Activated naive CD8-positive, alpha-beta T cell treated with anti-CD3 and anti-CD28 coated beads, Interleukin-2, amount 10 ng/mL, durations not matched to agents 7 days and 5 days (primary cell): Measurements from ENCODE around the gene ATP6V1E1. TPM values are rescaled to one million over a fixed set of nuclear protein-coding genes. Genes with fewer than 3 reads are reported as not detected.
A peak's percentile ranks its signal among the peaks of the same experiment; 100 is the strongest.
"Not testable (repeated sequence)": the region's sequence is repeated elsewhere in the genome, so short reads cannot be mapped to it uniquely, and the experiment has no call there.

Source experiments
- ATAC-seq: fragments of 150-1000 bp; cut with Tn5 transposase; one replicate; pipeline ENCODE4 v1.10.0; 2021; ENCODE audit warnings: low read depth, moderate library complexity
- POLR2A ChIA-PET: fragments of 350-600 bp; sonication (Branson Sonifier 250); formaldehyde crosslinking; loops from one replicate; lab custom pipeline; 2021; ENCODE audit warnings: antibody characterized with exemption; lab: Charles Lee
- DNase-seq: peaks from one replicate; pipeline ENCODE4 v3.0.0; 2021
- H3K27ac Mint-ChIP-seq: one replicate; pipeline ENCODE4 v1.8.0; 2022; ENCODE audit warnings: mild to moderate bottlenecking, mixed read lengths
- H3K27me3 Mint-ChIP-seq: one replicate; pipeline ENCODE4 v1.8.0; 2022; ENCODE audit warnings: mild to moderate bottlenecking, moderate library complexity, mixed read lengths
- H3K36me3 Mint-ChIP-seq: one replicate; pipeline ENCODE4 v1.8.0; 2021; ENCODE audit warnings: mild to moderate bottlenecking, mixed read lengths
- H3K4me1 Mint-ChIP-seq: one replicate; pipeline ENCODE4 v1.8.0; 2021; ENCODE audit warnings: mixed read lengths
- H3K4me3 Mint-ChIP-seq: one replicate; pipeline ENCODE4 v1.8.0; 2022; ENCODE audit warnings: mild to moderate bottlenecking, moderate library complexity, mixed read lengths
- H3K9me3 Mint-ChIP-seq: one replicate; pipeline ENCODE4 v1.8.0; 2021; ENCODE audit warnings: mixed read lengths
- total RNA-seq, 2 experiments: library from RNA; stranded (reverse); gene quantifications; one replicate each; pipeline ENCODE4 v1.2.3, GENCODE V29; 2021

Gene ATP6V1E1
- 10 to 100 TPM; 84.9 to 88.2 TPM for total RNA-seq

DNA sequence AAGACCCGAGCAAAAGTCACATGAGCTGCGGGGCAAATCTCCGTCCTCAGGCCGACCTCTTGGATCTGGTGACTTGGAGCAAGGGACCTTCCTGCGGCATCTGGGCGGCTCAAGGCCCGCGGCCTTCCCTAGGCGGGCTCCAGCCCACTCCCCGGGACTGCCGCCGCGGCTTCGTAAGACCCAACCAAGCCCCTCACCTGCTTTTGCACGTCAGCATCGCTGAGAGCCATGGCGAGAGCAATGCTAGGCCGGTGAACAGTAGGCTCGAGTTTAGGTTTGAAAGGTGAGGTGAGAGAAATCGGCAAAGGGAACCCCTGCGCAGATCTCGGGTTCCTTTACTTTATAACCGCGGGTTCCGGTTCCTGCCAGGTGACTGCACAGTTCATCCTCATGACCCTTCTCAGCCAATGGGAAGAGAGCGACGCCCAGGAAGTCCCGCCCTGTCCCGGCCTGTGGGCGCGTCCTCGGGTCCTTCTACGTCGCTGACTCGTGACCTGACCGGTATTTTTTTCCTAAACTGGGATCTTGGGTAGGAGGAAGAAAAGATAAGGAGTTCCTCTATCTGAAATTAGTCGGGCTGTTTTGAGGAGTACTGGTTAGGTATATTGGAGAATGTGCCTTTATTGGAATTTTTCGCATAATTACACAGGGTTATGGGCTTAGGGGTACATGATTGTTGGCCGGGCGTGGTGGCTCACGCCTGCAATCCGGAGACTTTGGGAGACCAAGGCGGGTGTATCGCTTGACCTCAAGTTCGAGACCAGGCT is at the start of gene ATP6V1E1:
Gene ATP6V1E1 (minus strand): TSS at position 344 of the 767 bp plus-strand sequence. CDS start 114 bp downstream, at position 230.
- ATAC-seq (peak; percentile 99), DNase-seq (peak; percentile 92)
- Mint-ChIP-seq H3K27me3 (no peaks in the 10 kb centered on the region), H3K4me3 (peak within 1 kb of the TSS; percentile 98), H3K27ac (peak within 1 kb of the TSS; percentile 90), H3K4me1 (peaks cover 18% of the 10 kb centered on the region), H3K9me3 (no peaks in the 10 kb centered on the region), H3K36me3 (peaks cover 7% of the 10 kb centered on the region)
- POLR2A ChIA-PET: no interaction called here

DNA sequence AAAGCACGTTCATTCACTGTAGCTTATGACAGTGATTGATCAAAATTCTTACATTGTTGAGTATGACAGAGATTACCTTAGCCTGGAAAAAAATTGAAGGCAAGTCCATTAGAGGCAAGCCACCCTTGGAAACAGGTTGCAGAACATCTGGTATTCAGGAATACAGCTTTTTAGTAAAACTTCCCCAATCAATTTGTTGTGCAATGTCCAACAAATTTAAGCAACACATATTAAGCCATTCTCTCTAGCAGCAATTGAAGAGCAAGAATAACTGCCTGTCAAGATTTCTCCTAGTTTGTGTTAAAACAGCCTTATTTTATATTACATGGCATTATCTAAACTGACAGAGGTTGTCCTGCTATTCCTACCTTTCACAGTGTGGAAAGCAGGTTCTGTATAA is 47.0 kb upstream of the ATP6V1E1 start:
- no peak overlapping the region for H3K4me3 Mint-ChIP-seq
- H3K27me3 Mint-ChIP-seq: no peaks in the 10 kb centered on the region
- no peak overlapping the region for H3K27ac Mint-ChIP-seq
- H3K4me1 Mint-ChIP-seq: peaks cover 6% of the 10 kb centered on the region
- no peak for DNase-seq
- H3K36me3 Mint-ChIP-seq: peaks cover 7% of the 10 kb centered on the region
- POLR2A ChIA-PET: no interaction called here
- no peaks in the 10 kb centered on the region for H3K9me3 Mint-ChIP-seq
- no peak for ATAC-seq

DNA sequence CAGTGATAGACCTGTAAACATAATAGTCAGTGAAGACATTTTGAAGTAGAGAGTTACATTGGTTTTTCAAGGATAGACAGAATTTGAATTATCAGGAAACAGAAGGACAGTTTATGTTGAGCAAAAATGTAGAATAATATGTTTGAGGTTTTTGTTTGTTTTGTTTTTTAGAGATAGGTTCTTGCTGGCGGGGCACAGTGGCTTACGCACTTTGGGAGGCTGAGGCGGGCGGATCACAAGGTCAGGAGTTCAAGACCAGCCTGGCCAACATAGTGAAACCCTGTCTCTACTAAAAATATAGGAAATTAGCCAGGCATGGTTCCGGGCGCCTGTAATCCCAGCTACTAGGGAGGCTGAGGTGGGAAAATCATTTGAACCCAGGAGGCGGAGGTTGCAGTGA is 45.6 kb upstream of the ATP6V1E1 start:
- peaks cover 5% of the 10 kb centered on the region for H3K4me1 Mint-ChIP-seq

DNA sequence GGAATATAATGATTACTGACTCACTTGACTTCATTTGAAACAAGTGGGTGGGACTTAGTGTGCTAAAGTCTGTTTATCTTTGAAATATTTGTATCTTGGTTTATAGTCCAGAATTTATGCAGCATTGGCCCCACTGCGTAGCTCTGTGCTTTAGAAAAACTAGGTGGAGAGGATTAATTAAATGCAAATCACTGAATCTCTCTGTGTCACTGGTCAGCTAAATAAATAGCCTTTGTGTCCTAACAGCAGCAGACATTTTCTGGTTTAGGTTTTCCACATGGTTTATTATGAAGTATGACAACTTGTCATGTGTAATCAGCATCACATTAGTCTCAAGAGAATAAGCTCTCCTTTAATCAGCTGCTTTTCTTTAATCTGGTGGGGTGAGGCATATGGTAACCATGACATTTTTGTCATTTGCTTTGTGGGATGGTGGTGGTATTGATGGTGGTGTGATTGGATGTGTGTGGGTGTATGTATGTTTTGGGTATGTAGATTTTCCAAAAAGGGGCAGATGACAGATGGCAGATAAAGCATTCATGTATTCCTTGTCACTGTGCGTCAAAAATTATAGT is 44.0 kb upstream of the ATP6V1E1 start:
- Mint-ChIP-seq H3K9me3 (no peaks in the 10 kb centered on the region), H3K4me1 (peaks cover 5% of the 10 kb centered on the region), H3K36me3 (peaks cover 15% of the 10 kb centered on the region), H3K4me3 (no peak overlapping the region), H3K27me3 (no peaks in the 10 kb centered on the region), H3K27ac (no peak overlapping the region)
- no peak for ATAC-seq
- no peak for DNase-seq
- POLR2A ChIA-PET: no interaction called here

More for the DNA sequence above, 45.6 kb upstream of the ATP6V1E1 start:
- no peaks in the 10 kb centered on the region for H3K27me3 Mint-ChIP-seq
- H3K4me3 Mint-ChIP-seq: no peak overlapping the region
- ATAC-seq (no peak), DNase-seq (no peak)
- POLR2A ChIA-PET: no interaction called here
- no peaks in the 10 kb centered on the region for H3K9me3 Mint-ChIP-seq
- peaks cover 12% of the 10 kb centered on the region for H3K36me3 Mint-ChIP-seq
- no peak overlapping the region for H3K27ac Mint-ChIP-seq

DNA sequence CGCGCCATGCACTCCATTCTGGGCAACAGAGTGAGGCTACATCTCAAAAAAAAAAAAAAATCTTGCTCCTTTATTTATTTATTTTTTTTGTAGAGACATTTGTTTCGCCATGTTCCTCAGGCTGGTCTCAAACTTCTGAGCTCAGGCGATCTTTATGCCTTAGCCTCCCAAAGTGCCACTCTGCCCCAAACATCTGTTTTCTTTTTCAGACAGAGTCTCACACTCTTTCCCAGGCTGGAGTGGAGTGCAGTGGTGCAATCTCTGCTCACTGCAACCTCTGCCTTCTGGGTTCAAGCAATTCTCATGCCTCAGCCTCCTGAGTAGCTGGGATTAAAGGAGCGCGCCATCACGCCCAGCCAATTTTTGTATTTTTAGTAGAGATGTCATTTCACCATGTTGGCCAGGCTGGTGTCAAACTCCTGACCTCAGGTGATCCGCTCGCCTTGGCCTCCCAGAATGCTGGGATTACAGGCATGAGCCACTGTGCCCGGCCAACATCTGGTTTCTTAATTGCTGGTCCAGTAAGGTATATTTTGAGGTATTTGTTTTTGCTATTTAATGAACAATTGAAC is 43.1 kb upstream of the ATP6V1E1 start:
- H3K27me3 Mint-ChIP-seq, H3K4me3 Mint-ChIP-seq, H3K4me1 Mint-ChIP-seq, H3K9me3 Mint-ChIP-seq, H3K27ac Mint-ChIP-seq, POLR2A ChIA-PET, ATAC-seq, DNase-seq: not testable (repeated sequence)
- peaks cover 21% of the 10 kb centered on the region for H3K36me3 Mint-ChIP-seq

DNA sequence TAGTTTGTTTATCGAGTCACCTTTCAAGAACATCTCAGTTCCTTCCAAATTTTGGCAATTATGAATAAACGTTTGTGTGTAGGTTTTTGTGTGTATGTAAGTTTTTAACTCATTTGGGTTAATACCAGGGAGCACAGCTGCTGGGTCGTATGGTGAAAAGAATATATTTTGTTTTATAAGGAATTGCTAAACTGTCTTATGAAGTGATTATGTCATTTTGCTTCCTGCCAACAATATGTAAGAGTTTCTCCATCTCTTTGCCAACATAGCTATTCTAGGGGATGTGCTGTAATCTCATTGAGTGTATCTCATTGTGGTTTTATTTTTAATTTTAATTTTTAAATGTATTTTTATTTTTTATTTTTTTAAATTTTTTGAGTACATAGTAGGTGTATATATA is 37.3 kb upstream of the ATP6V1E1 start:
- POLR2A ChIA-PET: no interaction called here
- H3K27me3 Mint-ChIP-seq: no peaks in the 10 kb centered on the region
- ATAC-seq: no peak
- peaks cover 6% of the 10 kb centered on the region for H3K9me3 Mint-ChIP-seq
- H3K36me3 Mint-ChIP-seq: peaks cover 53% of the 10 kb centered on the region
- H3K4me1 Mint-ChIP-seq: no peaks in the 10 kb centered on the region
- no peak overlapping the region for H3K27ac Mint-ChIP-seq
- no peak for DNase-seq
- no peak overlapping the region for H3K4me3 Mint-ChIP-seq

DNA sequence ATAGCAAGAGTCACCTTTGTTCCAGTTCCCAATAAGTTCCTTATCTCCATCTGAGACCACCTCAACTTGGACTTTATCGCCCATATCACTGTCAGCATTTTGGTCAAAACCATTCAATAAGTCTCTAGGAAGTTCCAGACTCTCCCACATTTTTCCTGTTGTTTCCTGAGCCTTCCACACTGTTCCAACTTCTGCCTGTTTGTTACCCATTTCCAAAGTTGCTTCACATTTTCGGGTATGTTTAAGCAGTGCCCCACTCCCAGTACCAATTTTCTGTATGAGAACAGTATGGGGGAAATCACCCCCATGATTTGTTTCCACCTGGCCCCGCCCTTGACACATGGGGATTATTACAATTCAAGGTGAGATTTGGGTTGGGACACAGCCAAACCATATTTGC is 36.7 kb upstream of the ATP6V1E1 start:
- Mint-ChIP-seq H3K27ac (no peak overlapping the region), H3K4me3 (no peak overlapping the region), H3K27me3 (no peaks in the 10 kb centered on the region), H3K4me1 (no peaks in the 10 kb centered on the region), H3K36me3 (peaks cover 51% of the 10 kb centered on the region), H3K9me3 (peaks cover 6% of the 10 kb centered on the region)
- DNase-seq (no peak), ATAC-seq (no peak)
- POLR2A ChIA-PET: no interaction called here

DNA sequence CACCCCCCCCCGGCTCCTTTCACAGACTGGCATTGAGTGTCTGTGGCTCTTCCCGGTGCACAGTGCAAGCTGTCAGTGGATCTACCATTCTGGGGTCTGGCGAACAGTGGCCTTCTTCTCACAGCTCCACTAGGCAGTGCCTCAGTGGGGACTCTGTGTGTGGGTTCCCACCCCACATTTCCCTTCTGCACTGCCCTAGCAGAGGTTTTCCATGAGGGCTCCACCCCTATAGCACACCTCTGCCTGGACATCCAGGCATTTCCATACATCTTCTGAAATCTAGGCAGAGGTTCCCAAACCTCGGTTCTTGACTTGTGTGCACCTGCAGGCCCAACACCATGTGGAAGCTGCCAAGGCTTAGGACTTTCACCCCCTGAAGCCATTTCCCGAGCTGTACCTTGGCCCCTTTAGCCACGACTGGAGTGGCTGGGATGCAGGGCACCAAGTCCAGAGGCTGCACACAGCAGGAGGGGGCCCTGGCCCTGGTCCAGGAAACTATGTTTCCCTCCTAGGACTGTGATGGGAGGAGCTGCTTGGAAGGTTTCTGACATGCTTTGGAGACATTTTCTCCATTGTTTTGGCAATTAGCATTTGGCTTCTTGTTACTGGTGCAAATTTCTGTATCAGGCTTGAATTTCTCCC is 36.0 kb upstream of the ATP6V1E1 start:
- POLR2A ChIA-PET: no interaction called here
- Mint-ChIP-seq H3K4me1 (no peaks in the 10 kb centered on the region), H3K36me3 (peaks cover 47% of the 10 kb centered on the region), H3K9me3 (peaks cover 6% of the 10 kb centered on the region), H3K4me3 (no peak overlapping the region), H3K27me3 (no peaks in the 10 kb centered on the region), H3K27ac (no peak overlapping the region)
- ATAC-seq: no peak
- no peak for DNase-seq

DNA sequence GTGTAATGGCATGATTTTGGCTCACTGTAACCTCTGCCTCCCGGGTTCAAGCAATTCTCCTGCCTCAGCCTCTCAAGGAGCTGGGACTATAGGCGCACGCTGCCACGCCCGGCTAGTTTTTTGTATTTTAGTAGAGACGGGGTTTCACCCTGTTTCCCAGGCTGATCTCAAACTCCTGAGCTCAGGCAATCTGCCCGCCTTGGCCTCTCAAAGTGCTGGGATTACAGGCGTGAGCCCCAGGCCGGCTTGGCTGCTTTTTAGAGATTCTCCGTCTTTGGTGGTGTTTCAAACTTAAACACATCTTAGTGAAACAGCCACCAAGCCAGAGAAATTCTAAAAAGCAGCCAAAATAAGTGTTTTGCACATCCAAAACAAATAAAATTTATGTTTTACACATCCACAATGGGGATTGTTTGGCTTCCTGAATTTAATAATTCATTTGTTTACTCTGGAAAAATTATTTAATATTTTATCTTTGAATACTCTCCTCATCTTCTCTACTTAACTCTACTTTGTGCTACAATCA is 28.4 kb upstream of the ATP6V1E1 start:
- no peak for ATAC-seq
- H3K36me3 Mint-ChIP-seq: peaks cover 10% of the 10 kb centered on the region

DNA sequence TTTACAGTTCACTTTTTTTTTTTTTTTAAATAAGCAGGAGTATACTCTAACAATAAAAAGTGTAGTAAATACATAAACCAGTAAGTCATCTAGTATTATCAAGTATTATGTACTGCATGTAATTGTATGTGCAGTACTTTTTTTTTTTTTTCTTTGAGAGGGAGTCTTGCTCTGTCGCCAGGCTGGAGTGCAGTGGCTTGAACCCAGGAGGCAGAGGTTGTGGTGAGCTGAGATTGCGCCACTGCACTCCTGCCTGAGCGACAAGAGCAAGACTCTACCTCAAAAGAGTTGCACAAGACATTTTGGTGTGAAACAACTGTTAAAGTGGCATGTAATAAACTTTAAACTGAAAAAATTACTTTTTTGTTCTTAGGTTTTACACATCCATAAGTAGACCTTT is 26.7 kb upstream of the ATP6V1E1 start:
- no peaks in the 10 kb centered on the region for H3K27me3 Mint-ChIP-seq
- no peak overlapping the region for H3K27ac Mint-ChIP-seq
- H3K4me3 Mint-ChIP-seq: no peak overlapping the region
- H3K9me3 Mint-ChIP-seq: no peaks in the 10 kb centered on the region
- DNase-seq: no peak
- H3K36me3 Mint-ChIP-seq: peaks cover 8% of the 10 kb centered on the region
- POLR2A ChIA-PET: no interaction called here
- no peaks in the 10 kb centered on the region for H3K4me1 Mint-ChIP-seq
- no peak for ATAC-seq

More for the DNA sequence above, 28.4 kb upstream of the ATP6V1E1 start:
- H3K4me1 Mint-ChIP-seq: no peaks in the 10 kb centered on the region
- no peaks in the 10 kb centered on the region for H3K9me3 Mint-ChIP-seq
- H3K27me3 Mint-ChIP-seq: no peaks in the 10 kb centered on the region
- POLR2A ChIA-PET: interaction anchor here (0.6 kb wide), 1 partner anchor 36 kb away, joined by 3 read pairs; no protein-coding TSS in a partner anchor
- no peak overlapping the region for H3K27ac Mint-ChIP-seq
- no peak overlapping the region for H3K4me3 Mint-ChIP-seq
- DNase-seq: no peak

DNA sequence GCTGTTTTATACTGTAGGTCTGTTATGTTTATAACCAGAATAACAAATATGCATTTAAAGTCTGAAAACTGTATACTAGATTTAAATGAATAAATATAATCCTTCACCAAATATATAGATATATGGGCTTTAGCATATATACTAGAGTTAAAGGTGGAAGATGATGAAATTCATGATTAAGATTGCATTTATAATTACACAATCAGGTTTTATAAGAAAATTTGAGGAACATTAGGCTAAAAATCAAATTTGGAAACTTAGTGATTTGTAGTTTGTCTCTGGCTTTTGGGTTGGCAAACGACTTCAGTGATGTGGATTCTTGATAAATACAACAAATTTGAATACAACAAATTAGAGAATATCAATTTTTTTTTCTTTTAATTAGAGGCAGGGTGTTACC is 20.0 kb upstream of the ATP6V1E1 start:
- H3K9me3 Mint-ChIP-seq: no peaks in the 10 kb centered on the region
- no peak overlapping the region for H3K27ac Mint-ChIP-seq
- POLR2A ChIA-PET: no interaction called here
- H3K36me3 Mint-ChIP-seq: peaks cover 6% of the 10 kb centered on the region
- no peak for ATAC-seq
- H3K4me1 Mint-ChIP-seq: no peaks in the 10 kb centered on the region
- no peak overlapping the region for H3K4me3 Mint-ChIP-seq
- DNase-seq: no peak
- no peaks in the 10 kb centered on the region for H3K27me3 Mint-ChIP-seq

DNA sequence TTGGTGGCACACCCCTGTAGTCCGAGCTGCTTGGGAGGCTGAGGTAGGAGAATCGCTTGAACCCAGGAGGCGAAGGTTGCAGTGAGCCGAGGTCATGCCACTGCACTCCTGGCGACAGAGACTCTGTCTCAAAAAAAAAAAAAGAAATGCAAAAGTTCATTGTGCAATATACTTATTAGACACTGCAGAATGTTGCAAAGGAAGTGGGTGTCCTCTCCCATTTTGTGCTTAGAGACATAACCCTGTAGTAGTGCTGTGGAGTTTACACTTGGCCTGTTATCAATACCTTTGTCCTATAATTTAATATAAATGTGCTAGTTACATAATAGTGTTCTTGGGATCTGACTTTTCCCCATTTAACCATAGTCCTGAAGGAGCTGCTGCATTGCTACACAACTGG is 19.4 kb upstream of the ATP6V1E1 start:
- no peak for ATAC-seq
- no peaks in the 10 kb centered on the region for H3K4me1 Mint-ChIP-seq
- POLR2A ChIA-PET: no interaction called here

DNA sequence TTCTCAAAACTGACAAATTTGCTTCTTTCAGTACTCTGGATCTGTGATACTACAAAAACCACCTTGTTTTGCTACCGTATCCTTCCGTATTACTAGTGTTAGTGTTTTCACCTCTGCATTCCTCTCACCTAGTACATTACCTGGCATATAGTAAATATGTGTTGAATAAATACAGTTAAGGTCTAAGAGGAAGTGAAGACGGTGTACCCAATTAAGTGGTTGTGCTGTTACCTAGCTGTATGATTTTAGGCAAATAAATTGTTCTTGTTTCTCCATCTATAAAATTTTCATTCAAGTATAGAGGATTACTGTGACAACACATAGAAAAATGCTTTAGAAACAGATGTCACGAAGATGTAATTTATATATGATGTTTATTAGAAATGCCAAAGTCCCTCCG is 18.9 kb upstream of the ATP6V1E1 start:
- Mint-ChIP-seq H3K4me3 (no peak overlapping the region), H3K27me3 (no peaks in the 10 kb centered on the region), H3K36me3 (peaks cover 8% of the 10 kb centered on the region), H3K27ac (no peak overlapping the region), H3K9me3 (no peaks in the 10 kb centered on the region), H3K4me1 (peaks cover 1% of the 10 kb centered on the region)
- POLR2A ChIA-PET: interaction anchor here (0.6 to 0.7 kb wide), 2 partner anchors 343 to 1914 kb away, joined by 3 to 4 read pairs; no protein-coding TSS in a partner anchor
- ATAC-seq (no peak), DNase-seq (no peak)

More for the DNA sequence above, 19.4 kb upstream of the ATP6V1E1 start:
- Mint-ChIP-seq H3K27me3 (no peaks in the 10 kb centered on the region), H3K27ac (no peak overlapping the region), H3K9me3 (no peaks in the 10 kb centered on the region), H3K4me3 (no peak overlapping the region), H3K36me3 (peaks cover 3% of the 10 kb centered on the region)
- DNase-seq: no peak
